Measurements from ENCODE around the gene ASIC4. TPM values are rescaled to one million over a fixed set of nuclear protein-coding genes. Genes with fewer than 3 reads are reported as not detected.
A peak's percentile ranks its signal among the peaks of the same experiment; 100 is the strongest.

The ASIC4 gene
- total RNA-seq, 6 experiments from 2014 or later = 0.05 to 0.19 (median 0.07) TPM; not detected in 3

GRCh38 chr2:219473511-219473910 is 40.8 kb upstream of the ASIC4 start:
- Mint-ChIP-seq H3K4me1 (ENCODE audit: low read depth) (peaks cover 23% of the 10 kb centered on the region), H3K27me3 (ENCODE audit: insufficient read depth) (no peaks in the 10 kb centered on the region; the same call in none of the 2 replicates)
- TF ChIP-seq, protein P1, sequence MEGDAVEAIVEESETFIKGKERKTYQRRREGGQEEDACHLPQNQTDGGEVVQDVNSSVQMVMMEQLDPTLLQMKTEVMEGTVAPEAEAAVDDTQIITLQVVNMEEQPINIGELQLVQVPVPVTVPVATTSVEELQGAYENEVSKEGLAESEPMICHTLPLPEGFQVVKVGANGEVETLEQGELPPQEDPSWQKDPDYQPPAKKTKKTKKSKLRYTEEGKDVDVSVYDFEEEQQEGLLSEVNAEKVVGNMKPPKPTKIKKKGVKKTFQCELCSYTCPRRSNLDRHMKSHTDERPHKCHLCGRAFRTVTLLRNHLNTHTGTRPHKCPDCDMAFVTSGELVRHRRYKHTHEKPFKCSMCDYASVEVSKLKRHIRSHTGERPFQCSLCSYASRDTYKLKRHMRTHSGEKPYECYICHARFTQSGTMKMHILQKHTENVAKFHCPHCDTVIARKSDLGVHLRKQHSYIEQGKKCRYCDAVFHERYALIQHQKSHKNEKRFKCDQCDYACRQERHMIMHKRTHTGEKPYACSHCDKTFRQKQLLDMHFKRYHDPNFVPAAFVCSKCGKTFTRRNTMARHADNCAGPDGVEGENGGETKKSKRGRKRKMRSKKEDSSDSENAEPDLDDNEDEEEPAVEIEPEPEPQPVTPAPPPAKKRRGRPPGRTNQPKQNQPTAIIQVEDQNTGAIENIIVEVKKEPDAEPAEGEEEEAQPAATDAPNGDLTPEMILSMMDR (IDR thresholded peaks at IDR 0.05) = no peak

GRCh38 chr2:219474285-219475060 is 39.8 kb upstream of the ASIC4 start:
- no peaks in the 10 kb centered on the region; the same call in none of the 2 replicates for H3K27me3 Mint-ChIP-seq (ENCODE audit: insufficient read depth)
- H3K4me3 Mint-ChIP-seq = no peak overlapping the region
- H3K9me3 Mint-ChIP-seq = no peaks in the 10 kb centered on the region
- peaks cover 20% of the 10 kb centered on the region; the same call in 1 of the 2 replicates for H3K36me3 Mint-ChIP-seq (ENCODE audit: low read depth)
- no peak overlapping the region for H3K27ac Mint-ChIP-seq
- H3K4me1 Mint-ChIP-seq (ENCODE audit: low read depth) = peaks cover 18% of the 10 kb centered on the region
- no peak for DNase-seq
- TF ChIP-seq, protein P1 (IDR thresholded peaks at IDR 0.05) = no peak

More at GRCh38 chr2:219473511-219473910, 40.8 kb upstream of the ASIC4 start:
- Mint-ChIP-seq H3K9me3 (no peaks in the 10 kb centered on the region), H3K36me3 (ENCODE audit: low read depth) (peaks cover 21% of the 10 kb centered on the region; the same call in 1 of the 2 replicates), H3K4me3 (no peak overlapping the region), H3K27ac (no peak overlapping the region)
- DNase-seq = no peak

- no peak overlapping the region for H3K4me3 Mint-ChIP-seq
- no peaks in the 10 kb centered on the region for H3K9me3 Mint-ChIP-seq
- peaks cover 14% of the 10 kb centered on the region for H3K4me1 Mint-ChIP-seq (ENCODE audit: low read depth)
- TF ChIP-seq, protein P1 (IDR thresholded peaks at IDR 0.05) = no peak
- no peak for DNase-seq
- H3K27ac Mint-ChIP-seq = peak overlapping the region; percentile 48; the same call in 1 of the 2 replicates
- H3K27me3 Mint-ChIP-seq (ENCODE audit: insufficient read depth) = no peaks in the 10 kb centered on the region; the same call in none of the 2 replicates
- H3K36me3 Mint-ChIP-seq (ENCODE audit: low read depth) = peaks cover 15% of the 10 kb centered on the region; the same call in 1 of the 2 replicates
Measured at GRCh38 chr2:219475278-219475677, 39.0 kb upstream of the ASIC4 start.

DNA sequence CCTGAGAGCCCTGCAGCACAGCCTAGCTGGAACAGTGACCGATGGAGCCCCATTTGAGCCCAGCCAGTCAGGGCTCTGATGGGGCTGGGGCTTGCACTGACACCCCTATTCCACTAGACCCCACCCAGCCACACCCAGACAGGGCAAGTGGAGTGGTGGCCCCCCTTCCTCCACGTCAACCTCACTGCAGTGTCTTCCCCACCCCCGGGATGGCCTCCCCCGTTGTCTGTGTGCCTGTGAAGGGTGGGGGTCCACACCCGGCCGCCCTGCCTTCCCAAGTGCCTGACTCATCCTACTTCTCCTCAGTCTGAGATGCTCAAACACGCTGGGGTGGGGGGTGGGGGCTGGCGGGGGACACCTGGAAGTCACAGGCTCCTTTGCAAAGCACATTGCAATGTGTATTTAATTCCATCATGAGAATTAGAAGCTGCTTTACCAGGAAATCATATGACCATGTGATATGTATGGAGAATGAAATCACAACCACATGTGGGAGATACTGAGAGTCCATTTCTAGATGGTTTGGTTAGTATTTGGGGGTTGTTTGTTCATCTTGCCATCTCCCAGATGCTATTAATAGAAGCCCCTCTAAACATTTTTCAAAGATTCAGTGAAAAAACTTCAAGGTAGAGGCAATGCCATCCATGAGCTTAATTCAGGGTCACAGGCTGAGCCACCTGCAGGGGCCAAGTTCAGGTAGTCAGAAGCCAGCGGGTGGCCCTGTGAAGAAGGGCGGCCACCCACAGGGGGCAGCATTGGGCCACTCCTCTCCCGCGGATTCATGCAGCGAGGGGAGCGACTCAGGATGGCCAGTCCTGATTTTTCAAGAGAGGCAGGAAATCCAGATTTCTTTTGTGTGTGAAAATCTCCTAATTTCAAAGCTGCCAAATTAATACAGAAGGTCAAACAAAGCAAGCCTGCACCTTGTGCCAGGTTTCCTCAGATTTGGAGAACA is 38.3 kb upstream of the ASIC4 start:
- H3K4me3 Mint-ChIP-seq = no peak overlapping the region
- H3K27ac Mint-ChIP-seq = peak overlapping the region; percentile 48; the same call in 1 of the 2 replicates

More for the DNA sequence above, 38.3 kb upstream of the ASIC4 start:
- Mint-ChIP-seq H3K27me3 (ENCODE audit: insufficient read depth) (peaks cover 4% of the 10 kb centered on the region), H3K9me3 (no peaks in the 10 kb centered on the region), H3K36me3 (ENCODE audit: low read depth) (peaks cover 12% of the 10 kb centered on the region; the same call in 1 of the 2 replicates), H3K4me1 (ENCODE audit: low read depth) (peaks cover 14% of the 10 kb centered on the region)
- TF ChIP-seq, protein P1 (IDR thresholded peaks at IDR 0.05) = peak; percentile 87
- DNase-seq = peak; percentile 23

Data from HFFc6 (cell line).